WTC11 (cell line): Measurements from ENCODE around the gene IFIT5. TPM values are rescaled to one million over a fixed set of nuclear protein-coding genes. Genes with fewer than 3 reads are reported as not detected.
"Not testable (repeated sequence)": the region's sequence is repeated elsewhere in the genome, so short reads cannot be mapped to it uniquely, and the experiment has no call there.

Experiments used
- ATAC-seq: fragments of 200-7000 bp; cut with Tn5 transposase; 2 replicates; pipeline ENCODE4 v1.10.0; 2021; ENCODE audit warnings: mild to moderate bottlenecking, moderate library complexity
- CTCF ChIA-PET: fragments of 300-600 bp; sonication (Branson Sonifier 250); formaldehyde crosslinking; loops from one replicate; lab custom pipeline; 2021; ENCODE audit warnings: antibody characterized with exemption; lab: Charles Lee
- POLR2A ChIA-PET: fragments of 350-600 bp; sonication (Branson Sonifier 250); formaldehyde crosslinking; loops from one replicate; lab custom pipeline; 2021; ENCODE audit warnings: antibody characterized with exemption; lab: Charles Lee
- DNase-seq: peaks from one replicate; pipeline ENCODE4 v3.0.0; 2021; ENCODE audit warnings: low spot score
- H3K27ac Mint-ChIP-seq: 2 replicates; pipeline ENCODE4 v1.8.0; 2021; ENCODE audit warnings: mixed read lengths
- H3K27me3 Mint-ChIP-seq: 2 replicates; pipeline ENCODE4 v1.8.0; 2021; ENCODE audit warnings: low read depth, mild to moderate bottlenecking, moderate library complexity, mixed read lengths
- H3K36me3 Mint-ChIP-seq: 2 replicates; pipeline ENCODE4 v1.8.0; 2021; ENCODE audit warnings: mixed read lengths
- H3K4me1 Mint-ChIP-seq: 2 replicates; pipeline ENCODE4 v1.8.0; 2022; ENCODE audit warnings: mixed read lengths
- H3K4me3 Mint-ChIP-seq: 2 replicates; pipeline ENCODE4 v1.8.0; 2021; ENCODE audit warnings: mild to moderate bottlenecking, moderate library complexity, mixed read lengths
- H3K9me3 Mint-ChIP-seq: 2 replicates; pipeline ENCODE4 v1.8.0; 2021; ENCODE audit warnings: mixed read lengths
- ATF3 ChIP-seq: sonication (generic); formaldehyde crosslinking; conservative IDR thresholded peaks from 2 replicates; pipeline ENCODE4 v1.8.1; 2022; ENCODE audit warnings: mild to moderate bottlenecking, missing genetic modification reagents
- CBFB ChIP-seq: sonication (generic); formaldehyde crosslinking; IDR thresholded peaks from 2 replicates; pipeline ENCODE4 v1.8.1; 2022; ENCODE audit warnings: mild to moderate bottlenecking, low read depth, missing genetic modification reagents
- CREM ChIP-seq: sonication (generic); formaldehyde crosslinking; IDR thresholded peaks from 2 replicates; pipeline ENCODE4 v1.8.1; 2022; ENCODE audit warnings: mild to moderate bottlenecking, missing genetic modification reagents, moderate library complexity
- ESRRA ChIP-seq: sonication (generic); formaldehyde crosslinking; IDR thresholded peaks from 2 replicates; pipeline ENCODE4 v1.8.1; 2022; ENCODE audit warnings: mild to moderate bottlenecking, missing genetic modification reagents, borderline replicate concordance
- FOXK1 ChIP-seq: sonication (generic); formaldehyde crosslinking; IDR thresholded peaks from 2 replicates; pipeline ENCODE4 v1.8.0; 2022; ENCODE audit warnings: mild to moderate bottlenecking, moderate library complexity, missing genetic modification reagents
- GABPB1 ChIP-seq: sonication (generic); formaldehyde crosslinking; IDR thresholded peaks from 2 replicates; pipeline ENCODE4 v1.8.1; 2023; ENCODE audit warnings: mild to moderate bottlenecking, missing genetic modification reagents
- HMGA2 ChIP-seq: fragments of 250-450 bp; sonication (Bioruptor Pico); IDR thresholded peaks from 2 replicates; pipeline ENCODE4 v1.4.0; 2021; ENCODE audit warnings: mild to moderate bottlenecking, moderate library complexity
- MAX ChIP-seq: sonication (generic); formaldehyde crosslinking; IDR thresholded peaks from 2 replicates; pipeline ENCODE4 v1.8.0; 2022; ENCODE audit warnings: mild to moderate bottlenecking, missing genetic modification reagents
- MYBL2 ChIP-seq: sonication (generic); formaldehyde crosslinking; IDR thresholded peaks from 2 replicates; pipeline ENCODE4 v1.8.1; 2023; ENCODE audit warnings: mild to moderate bottlenecking, moderate library complexity, missing genetic modification reagents
- NFYB ChIP-seq: sonication (generic); formaldehyde crosslinking; conservative IDR thresholded peaks from 2 replicates; pipeline ENCODE4 v1.8.0; 2022; ENCODE audit warnings: low read depth, missing genetic modification reagents
- RELA ChIP-seq: sonication (generic); formaldehyde crosslinking; IDR thresholded peaks from 2 replicates; pipeline ENCODE4 v1.8.1; 2022; ENCODE audit warnings: missing genetic modification reagents, mild to moderate bottlenecking, borderline replicate concordance
- TCF7 ChIP-seq: sonication (generic); formaldehyde crosslinking; IDR thresholded peaks from 2 replicates; pipeline ENCODE4 v1.8.0; 2022; ENCODE audit warnings: mild to moderate bottlenecking, low read depth, missing genetic modification reagents, moderate library complexity
- ZBTB21 ChIP-seq: sonication (generic); formaldehyde crosslinking; IDR thresholded peaks from 2 replicates; pipeline ENCODE4 v1.8.1; 2023; ENCODE audit warnings: mild to moderate bottlenecking, missing genetic modification reagents, borderline replicate concordance
- ZNF138 ChIP-seq: sonication (generic); formaldehyde crosslinking; conservative IDR thresholded peaks from 2 replicates; pipeline ENCODE4 v1.8.1; 2022; ENCODE audit warnings: mild to moderate bottlenecking, moderate library complexity, missing genetic modification reagents
- ZNF281 ChIP-seq: sonication (generic); formaldehyde crosslinking; IDR thresholded peaks from 2 replicates; pipeline ENCODE4 v1.8.0; 2023; ENCODE audit warnings: mild to moderate bottlenecking, missing genetic modification reagents
- ZNF317 ChIP-seq: sonication (generic); formaldehyde crosslinking; IDR thresholded peaks from 2 replicates; pipeline ENCODE4 v1.8.1; 2023; ENCODE audit warnings: low read depth, mild to moderate bottlenecking, moderate library complexity, missing genetic modification reagents, borderline replicate concordance
- ZNF425 ChIP-seq: fragments of 250-450 bp; sonication (Bioruptor Pico); conservative IDR thresholded peaks from 2 replicates; pipeline ENCODE4 v1.9.0; 2021; ENCODE audit warnings: mild to moderate bottlenecking
- ZNF512 ChIP-seq: sonication (generic); formaldehyde crosslinking; IDR thresholded peaks from 2 replicates; pipeline ENCODE4 v1.8.1; 2022; ENCODE audit warnings: missing genetic modification reagents, borderline replicate concordance
- total RNA-seq: library from RNA; stranded (reverse); gene quantifications from 3 replicates; pipeline ENCODE4 v1.2.3, GENCODE V29; 2021

IFIT5 gene
- total RNA-seq, 1 experiment from 2014 or later = 2.0 TPM

- POLR2A ChIA-PET = interaction anchor here (0.6 kb wide), 1 partner anchor 675 kb away, joined by 3 read pairs; no protein-coding TSS in a partner anchor
- peaks cover 15% of the 10 kb centered on the region for H3K36me3 Mint-ChIP-seq
- H3K27ac Mint-ChIP-seq, CTCF ChIA-PET, H3K4me3 Mint-ChIP-seq, ATAC-seq, DNase-seq: not testable (repeated sequence)
- peaks cover 27% of the 10 kb centered on the region for H3K27me3 Mint-ChIP-seq
- H3K9me3 Mint-ChIP-seq = peaks cover 22% of the 10 kb centered on the region
- peak; percentile 30; the same call in 1 of the 2 replicates for TF ChIP-seq NFYB (CRISPR knock-in tag)
- peaks cover 11% of the 10 kb centered on the region for H3K4me1 Mint-ChIP-seq
These were observed 2.1 kb upstream of the IFIT5 start for GRCh38 chr10:89412276-89412675.

- ATAC-seq (no peak), DNase-seq (no peak)
- ChIA-PET CTCF (interaction anchor here (1.4 to 2.3 kb wide), 2 partner anchors 20 to 149 kb away, joined by 3 to 5 read pairs; no protein-coding TSS in a partner anchor), POLR2A (no interaction called here)
- Mint-ChIP-seq H3K4me3 (peak overlapping the region; percentile 97), H3K9me3 (peaks cover 19% of the 10 kb centered on the region), H3K36me3 (peaks cover 13% of the 10 kb centered on the region), H3K4me1 (peaks cover 18% of the 10 kb centered on the region), H3K27ac (no peak overlapping the region), H3K27me3 (peaks cover 27% of the 10 kb centered on the region)
- TF ChIP-seq HMGA2 (CRISPR knock-in tag) (no peak), ZNF425 (CRISPR knock-in tag) (no peak), RELA (no peak), ZNF281 (CRISPR knock-in tag) (no peak), ESRRA (CRISPR knock-in tag) (no peak), MYBL2 (CRISPR knock-in tag) (no peak)
These were observed 913 bp upstream of the IFIT5 start for GRCh38 chr10:89413398-89413912.

GRCh38 chr10:89414879-89415821 is 782 bp downstream of the IFIT5 start:
- ATAC-seq = peak; percentile 65
- peaks cover 27% of the 10 kb centered on the region for H3K27me3 Mint-ChIP-seq
- peaks cover 14% of the 10 kb centered on the region for H3K9me3 Mint-ChIP-seq
- peak; percentile 46 for DNase-seq
- POLR2A ChIA-PET = interaction anchor here (1.0 kb wide), 1 partner anchor 50 kb away, joined by 3 read pairs; no protein-coding TSS in a partner anchor
- H3K4me3 Mint-ChIP-seq = peak overlapping the region; percentile 97
- CTCF ChIA-PET = interaction anchor here (1.4 to 2.3 kb wide), 3 partner anchors 22 to 686 kb away, joined by 3 to 5 read pairs (median 3); no protein-coding TSS in a partner anchor
- H3K36me3 Mint-ChIP-seq = peaks cover 11% of the 10 kb centered on the region
- H3K4me1 Mint-ChIP-seq = peaks cover 25% of the 10 kb centered on the region
- no peak overlapping the region for H3K27ac Mint-ChIP-seq
- TF ChIP-seq GABPB1 (CRISPR knock-in tag) (peak; percentile 50; the same call in 1 of the 2 replicates), ZNF138 (CRISPR knock-in tag) (no peak), CBFB (CRISPR knock-in tag) (0 out of 2 replicates have a peak, but pooled peaks have one; percentile 37), ZNF512 (CRISPR knock-in tag) (no peak), ZBTB21 (CRISPR knock-in tag) (0 out of 2 replicates have a peak, but pooled peaks have one; percentile 75), MAX (CRISPR knock-in tag) (peak; percentile 71; the same call in 1 of the 2 replicates), CREM (CRISPR knock-in tag) (0 out of 2 replicates have a peak, but pooled peaks have one; percentile 16), NFYB (CRISPR knock-in tag) (no peak), ATF3 (CRISPR knock-in tag) (no peak), FOXK1 (CRISPR knock-in tag) (no peak), ZNF317 (CRISPR knock-in tag) (0 out of 2 replicates have a peak, but pooled peaks have one; percentile 3), TCF7 (CRISPR knock-in tag) (no peak)
